ENCODE data around the gene C9orf72.
A peak's percentile ranks its signal among the peaks of the same experiment; 100 is the strongest.

DNA sequence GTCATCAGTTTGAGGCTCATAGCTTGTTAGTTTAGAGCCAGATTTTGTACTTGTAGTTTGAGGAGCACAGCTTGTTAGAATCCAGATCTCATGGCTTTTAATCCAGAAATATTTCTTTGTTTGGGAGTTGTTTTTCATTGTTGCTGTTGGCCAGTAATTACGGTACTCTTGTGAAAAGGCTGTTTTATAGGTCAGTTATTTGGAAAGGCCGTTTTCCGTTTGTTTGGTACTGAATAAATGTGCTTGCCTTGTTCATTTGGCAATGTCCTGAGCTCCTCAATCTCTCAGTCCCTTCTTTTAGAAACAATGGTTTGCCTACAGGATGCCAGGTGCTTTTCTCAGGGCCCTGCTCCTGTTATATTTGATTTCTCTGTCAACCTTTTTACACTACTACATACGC, 39.1 kb downstream of the C9orf72 start:
- TF ChIP-seq POLR2A (IDR thresholded peaks at IDR 0.05) (no peak), POLR2AphosphoS5 (IDR thresholded peaks at IDR 0.05) (peak; percentile 42)
- TF ChIP-seq, protein P1, sequence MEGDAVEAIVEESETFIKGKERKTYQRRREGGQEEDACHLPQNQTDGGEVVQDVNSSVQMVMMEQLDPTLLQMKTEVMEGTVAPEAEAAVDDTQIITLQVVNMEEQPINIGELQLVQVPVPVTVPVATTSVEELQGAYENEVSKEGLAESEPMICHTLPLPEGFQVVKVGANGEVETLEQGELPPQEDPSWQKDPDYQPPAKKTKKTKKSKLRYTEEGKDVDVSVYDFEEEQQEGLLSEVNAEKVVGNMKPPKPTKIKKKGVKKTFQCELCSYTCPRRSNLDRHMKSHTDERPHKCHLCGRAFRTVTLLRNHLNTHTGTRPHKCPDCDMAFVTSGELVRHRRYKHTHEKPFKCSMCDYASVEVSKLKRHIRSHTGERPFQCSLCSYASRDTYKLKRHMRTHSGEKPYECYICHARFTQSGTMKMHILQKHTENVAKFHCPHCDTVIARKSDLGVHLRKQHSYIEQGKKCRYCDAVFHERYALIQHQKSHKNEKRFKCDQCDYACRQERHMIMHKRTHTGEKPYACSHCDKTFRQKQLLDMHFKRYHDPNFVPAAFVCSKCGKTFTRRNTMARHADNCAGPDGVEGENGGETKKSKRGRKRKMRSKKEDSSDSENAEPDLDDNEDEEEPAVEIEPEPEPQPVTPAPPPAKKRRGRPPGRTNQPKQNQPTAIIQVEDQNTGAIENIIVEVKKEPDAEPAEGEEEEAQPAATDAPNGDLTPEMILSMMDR (IDR thresholded peaks at IDR 0.05): no peak
